Measurements from ENCODE around the gene ISCU.

GRCh38 chr12:108568338-108569154, 6.2 kb downstream of the ISCU start:
- no peak for TF ChIP-seq CTCF (IDR thresholded peaks at IDR 0.05)
- TF ChIP-seq POLR2A (IDR thresholded peaks at IDR 0.05): no peak

Measured in thyroid gland (tissue), 4 donors.